Measurements from ENCODE around the gene NUP62.

NUP62 gene

GRCh38 chr19:49904136-49904535 is 25.2 kb downstream of the NUP62 start:
- no peak for DNase-seq (ENCODE audit: low spot score)

GRCh38 chr19:49896863-49897621 is 32.3 kb downstream of the NUP62 start, which contains the start of gene IL4I1:
IL4I1 (minus strand) TSS chr19:49896887; CDS start chr19:49896160, 727 bp downstream.
- DNase-seq (ENCODE audit: low spot score) = no peak

- no peak for DNase-seq (ENCODE audit: low spot score)
Measured at GRCh38 chr19:49895566-49896297, 33.6 kb downstream of the NUP62 start.

- no peak for DNase-seq (ENCODE audit: low spot score)
Measured at GRCh38 chr19:49894879-49895565, 34.3 kb downstream of the NUP62 start.

- DNase-seq (ENCODE audit: low spot score) = no peak
Measured at GRCh38 chr19:49894011-49894664, 35.2 kb downstream of the NUP62 start.

- DNase-seq (ENCODE audit: low spot score) = no peak
Measured at GRCh38 chr19:49892716-49893115, 36.6 kb downstream of the NUP62 start.

- DNase-seq (ENCODE audit: low spot score) = no peak
Measured at GRCh38 chr19:49891393-49891792, 37.9 kb downstream of the NUP62 start.

GRCh38 chr19:49890349-49891311 is 38.7 kb downstream of the NUP62 start:
- DNase-seq (ENCODE audit: low spot score) = no peak

- peak; percentile 83 for DNase-seq (ENCODE audit: low spot score)
Measured at GRCh38 chr19:49889687-49890348, 39.5 kb downstream of the NUP62 start.

GRCh38 chr19:49889038-49889686 is 40.1 kb downstream of the NUP62 start:
- DNase-seq (ENCODE audit: low spot score) = no peak

GRCh38 chr19:49888510-49888824 is 40.8 kb downstream of the NUP62 start:
- DNase-seq (ENCODE audit: low spot score) = no peak

GRCh38 chr19:49887665-49888509 is 41.4 kb downstream of the NUP62 start:
- no peak for DNase-seq (ENCODE audit: low spot score)

- no peak for DNase-seq (ENCODE audit: low spot score)
Measured at GRCh38 chr19:49887037-49887664, 42.2 kb downstream of the NUP62 start.

GRCh38 chr19:49884760-49885159 is 44.5 kb downstream of the NUP62 start:
- no peak for DNase-seq (ENCODE audit: low spot score)

- no peak for DNase-seq (ENCODE audit: low spot score)
Measured at GRCh38 chr19:49884109-49884508, 45.2 kb downstream of the NUP62 start.

- no peak for DNase-seq (ENCODE audit: low spot score)
Measured at GRCh38 chr19:49883094-49883493, 46.2 kb downstream of the NUP62 start.

GRCh38 chr19:49882643-49883042 is 46.7 kb downstream of the NUP62 start:
- no peak for DNase-seq (ENCODE audit: low spot score)

GRCh38 chr19:49881672-49882394 is 47.5 kb downstream of the NUP62 start:
- DNase-seq (ENCODE audit: low spot score) = no peak

All from left forelimb (tissue), 1 donor.